ENCODE results near the gene MLXIP. TPM values are rescaled to one million over a fixed set of nuclear protein-coding genes. Genes with fewer than 3 reads are reported as not detected.

Gene MLXIP
- total RNA-seq: 10 to 100 TPM; 18.6 to 25.3 TPM

GRCh38 chr12:122078141-122079032, at the start of gene MLXIP:
Gene MLXIP, plus strand, starts transcription at chr12:122078756. Its CDS starts 98 bp downstream, at chr12:122078854.

DNA sequence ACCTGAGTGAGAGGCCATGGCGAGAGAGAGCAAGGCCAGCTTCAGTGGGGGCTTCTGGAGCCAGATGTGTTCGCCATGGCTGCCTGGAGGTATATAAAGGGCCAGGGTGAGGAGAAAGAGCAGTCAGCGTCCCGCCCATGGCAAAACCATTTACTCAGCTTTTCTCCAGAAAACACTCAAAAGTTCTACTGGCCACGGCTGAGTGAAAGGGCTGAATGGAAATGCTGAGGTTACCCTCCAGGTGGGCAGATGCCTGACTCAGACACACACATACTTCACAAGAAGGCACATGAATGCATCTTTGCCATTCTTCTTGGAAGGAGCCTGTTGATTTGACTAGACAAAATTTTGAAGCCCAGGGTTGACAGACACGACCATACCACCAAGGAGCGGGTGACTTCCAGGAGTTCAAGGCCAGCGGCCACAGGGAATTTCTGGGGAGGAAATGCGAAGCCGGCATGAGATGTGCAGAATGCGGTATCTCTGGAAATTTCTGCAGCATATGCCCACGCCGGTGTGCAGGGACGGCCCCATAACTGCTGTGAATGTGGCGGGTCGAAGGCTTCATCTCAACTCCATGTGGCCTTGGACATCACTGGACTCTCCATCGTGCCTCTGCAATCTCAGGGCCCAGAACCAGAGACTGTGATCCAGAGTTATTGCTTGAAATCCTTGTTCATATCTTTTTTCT, 95.7 kb downstream of the MLXIP start, which contains the start of gene IL31:
Gene IL31, minus strand, starts transcription at position 67 of the 691 bp plus-strand sequence. Its CDS starts 49 bp downstream, at position 18.

GRCh38 chr12:122182887-122183587, 104.5 kb downstream of the MLXIP start, which contains the start of gene LRRC43:
Gene LRRC43, plus strand, starts transcription at chr12:122183123. Its CDS starts 22 bp downstream, at chr12:122183145.

Other genes starting within 250 kb of the MLXIP start
- not detected for gene HPD, start 219.9 kb upstream of the MLXIP start, total RNA-seq
- 10 to 100 TPM; 45.8 to 62.9 TPM for gene PSMD9, start 190.0 kb upstream of the MLXIP start, total RNA-seq
- 1 to 10 TPM; 2.0 to 2.8 TPM for gene CFAP251, start 160.2 kb upstream of the MLXIP start, total RNA-seq
- gene BCL7A, start 56.9 kb upstream of the MLXIP start, total RNA-seq: 10 to 100 TPM; 10.3 to 10.7 TPM
- not detected for gene IL31, start 95.5 kb downstream of the MLXIP start, total RNA-seq
- gene LRRC43, start 104.4 kb downstream of the MLXIP start, total RNA-seq: 1 to 10 TPM; 1.7 to 2.4 TPM
- gene B3GNT4, start 125.0 kb downstream of the MLXIP start, total RNA-seq: 1 to 10 TPM in 1 of 2 donors, under 1 TPM in 1; 0.67 to 1.7 TPM
- 10 to 100 TPM; 51.6 to 65.3 TPM for gene DIABLO, start 147.3 kb downstream of the MLXIP start, total RNA-seq
- gene VPS33A, start 187.7 kb downstream of the MLXIP start, total RNA-seq: 10 to 100 TPM; 21.7 to 26.0 TPM